Panc1 (cell line): ENCODE measurements around the gene QPCTL. TPM values are rescaled to one million over a fixed set of nuclear protein-coding genes. Genes with fewer than 3 reads are reported as not detected.

Experiments used
- ATAC-seq: fragments of 200-7000 bp; cut with Tn5 transposase; 2 replicates; pipeline ENCODE4 v1.9.1; 2020; ENCODE audit warnings: mild to moderate bottlenecking, moderate library complexity
- BruUV-seq: library from RNA; stranded (reverse); fragments of 400-500 nt; replicated peaks from 2 replicates; lab custom pipeline; 2021; lab: Mats Ljungman, UMichigan
- CTCF ChIA-PET: fragments of 300-600 bp; sonication (Branson Sonifier 250); formaldehyde crosslinking; loops from one replicate; lab custom pipeline; 2022; ENCODE audit warnings: antibody characterized with exemption; lab: Charles Lee
- POLR2A ChIA-PET: fragments of 300-600 bp; sonication (Branson Sonifier 250); formaldehyde crosslinking; loops from one replicate; lab custom pipeline; 2022; ENCODE audit warnings: antibody characterized with exemption; lab: Charles Lee
- DNase-seq: peaks from one replicate; pipeline ENCODE4 v3.0.0-alpha.2; 2010; ENCODE audit warnings: low read depth, low spot score
- H3K27ac ChIP-seq: 2 replicates; pipeline ENCODE4 v1.5.1; 2011; ENCODE audit warnings: mild to moderate bottlenecking, low read length, inconsistent platforms
- H3K27me3 ChIP-seq: fragments of 200-500 bp; sonication (Bioruptor generic); 2 replicates; pipeline ENCODE4 v1.6.0; 2014; ENCODE audit warnings: low read length, inconsistent platforms; ENCODE audit not compliant: control insufficient read depth, insufficient read depth
- H3K36me3 ChIP-seq: fragments of 200-500 bp; sonication (Bioruptor generic); 2 replicates; pipeline ENCODE4 v1.5.1; 2014; ENCODE audit warnings: inconsistent platforms, mild to moderate bottlenecking, low read length, moderate library complexity; ENCODE audit not compliant: control insufficient read depth, insufficient read depth
- H3K4me1 ChIP-seq: 2 replicates; pipeline ENCODE4 v1.5.1; 2011; ENCODE audit warnings: inconsistent platforms, mild to moderate bottlenecking, low read length, moderate library complexity; ENCODE audit not compliant: control insufficient read depth, insufficient read depth
- H3K4me3 ChIP-seq, 2 experiments: 2 replicates each; pipeline ENCODE4 v1.5.1; 2011 to 2012; ENCODE audit warnings: low read depth in 2 of 2, low read length in 2 of 2, mild to moderate bottlenecking in 2 of 2, inconsistent platforms in 1 of 2, moderate library complexity in 1 of 2
- H3K9me3 ChIP-seq: fragments of 200-500 bp; sonication (Bioruptor generic); 2 replicates; pipeline ENCODE4 v1.5.1; 2014; ENCODE audit warnings: low read depth, mild to moderate bottlenecking, inconsistent platforms, low read length, moderate library complexity; ENCODE audit not compliant: control insufficient read depth, insufficient read depth
- CTCF ChIP-seq: fragments of 450-650 bp; IDR thresholded peaks from 2 replicates; pipeline ENCODE4 v1.5.1; 2017; ENCODE audit warnings: mild to moderate bottlenecking
- POLR2AphosphoS5 ChIP-seq: IDR thresholded peaks from 2 replicates; pipeline ENCODE4 v1.6.1; 2012; ENCODE audit warnings: mild to moderate bottlenecking, low read depth, low read length, moderate library complexity
- SIN3A ChIP-seq: IDR thresholded peaks from 2 replicates; pipeline ENCODE4 v1.6.1; 2012; ENCODE audit warnings: low read depth, mild to moderate bottlenecking, low read length, moderate library complexity, borderline replicate concordance; ENCODE audit not compliant: insufficient read depth
- TCF7L2 ChIP-seq: IDR thresholded peaks from 2 replicates; pipeline ENCODE4 v1.6.1; 2011; ENCODE audit warnings: mild to moderate bottlenecking, low read depth, low read length, inconsistent platforms
- in situ Hi-C: cut with HindIII; loops from 2 replicates; pipeline ENCODE4 v1.10.0; 2016; ENCODE audit warnings: low sequenced_read_pairs, low pct_unique_long_range_greater_than_20kb
- intact Hi-C: fragments of 100-400 bp; cut with micrococcal nuclease; formaldehyde crosslinking; loops from one replicate; pipeline ENCODE4 v1.10.0; 2022; ENCODE audit not compliant: unreplicated experiment
- total RNA-seq: library from RNA; stranded (reverse); gene quantifications from one replicate; pipeline ENCODE4 v1.2.1, GENCODE V29; 2021; ENCODE audit not compliant: unreplicated experiment
- TF ChIP-seq, protein P1 (sequence below), 2 experiments: IDR thresholded peaks; 2 replicates each; pipeline ENCODE4 v1.6.1; 2011 to 2012; ENCODE audit warnings: low read depth in 2 of 2, control low read depth in 1 of 2, low read length in 1 of 2, mild to moderate bottlenecking in 1 of 2, moderate library complexity in 1 of 2; ENCODE audit not compliant: insufficient read depth in 1 of 2

QPCTL gene
- total RNA-seq, 1 experiment from 2014 or later: 19.4 TPM

GRCh38 chr19:45645631-45646344 lies 46.7 kb upstream of the QPCTL start:
- Histone ChIP-seq H3K36me3 (no peaks in the 10 kb centered on the region), H3K27me3 (no peaks in the 10 kb centered on the region), H3K9me3 (no peaks in the 10 kb centered on the region), H3K4me1 (peaks cover 5% of the 10 kb centered on the region; the same call in 1 of the 2 replicates), H3K4me3 (peak overlapping the region; percentile 50 to 67), H3K27ac (peak overlapping the region; percentile 54; the same call in 1 of the 2 replicates)
- intact Hi-C loops (no loop called here), in situ Hi-C loops (no loop called here)
- ATAC-seq (peak; percentile 78), DNase-seq (peak; percentile 59)
- CTCF ChIA-PET: interaction anchor here (0.5 kb wide), 1 partner anchor 141 kb away, joined by 5 read pairs; no protein-coding TSS in a partner anchor
- POLR2A ChIA-PET: interaction anchor here (0.5 to 1.7 kb wide), 4 partner anchors 32 to 150 kb away, joined by 3 to 18 read pairs (median 12); partner anchors contain the start of gene SNRPD2
- no TSS peak for BruUV-seq
- TF ChIP-seq CTCF: no peak
- no peak for TF ChIP-seq TCF7L2
- TF ChIP-seq, protein P1, sequence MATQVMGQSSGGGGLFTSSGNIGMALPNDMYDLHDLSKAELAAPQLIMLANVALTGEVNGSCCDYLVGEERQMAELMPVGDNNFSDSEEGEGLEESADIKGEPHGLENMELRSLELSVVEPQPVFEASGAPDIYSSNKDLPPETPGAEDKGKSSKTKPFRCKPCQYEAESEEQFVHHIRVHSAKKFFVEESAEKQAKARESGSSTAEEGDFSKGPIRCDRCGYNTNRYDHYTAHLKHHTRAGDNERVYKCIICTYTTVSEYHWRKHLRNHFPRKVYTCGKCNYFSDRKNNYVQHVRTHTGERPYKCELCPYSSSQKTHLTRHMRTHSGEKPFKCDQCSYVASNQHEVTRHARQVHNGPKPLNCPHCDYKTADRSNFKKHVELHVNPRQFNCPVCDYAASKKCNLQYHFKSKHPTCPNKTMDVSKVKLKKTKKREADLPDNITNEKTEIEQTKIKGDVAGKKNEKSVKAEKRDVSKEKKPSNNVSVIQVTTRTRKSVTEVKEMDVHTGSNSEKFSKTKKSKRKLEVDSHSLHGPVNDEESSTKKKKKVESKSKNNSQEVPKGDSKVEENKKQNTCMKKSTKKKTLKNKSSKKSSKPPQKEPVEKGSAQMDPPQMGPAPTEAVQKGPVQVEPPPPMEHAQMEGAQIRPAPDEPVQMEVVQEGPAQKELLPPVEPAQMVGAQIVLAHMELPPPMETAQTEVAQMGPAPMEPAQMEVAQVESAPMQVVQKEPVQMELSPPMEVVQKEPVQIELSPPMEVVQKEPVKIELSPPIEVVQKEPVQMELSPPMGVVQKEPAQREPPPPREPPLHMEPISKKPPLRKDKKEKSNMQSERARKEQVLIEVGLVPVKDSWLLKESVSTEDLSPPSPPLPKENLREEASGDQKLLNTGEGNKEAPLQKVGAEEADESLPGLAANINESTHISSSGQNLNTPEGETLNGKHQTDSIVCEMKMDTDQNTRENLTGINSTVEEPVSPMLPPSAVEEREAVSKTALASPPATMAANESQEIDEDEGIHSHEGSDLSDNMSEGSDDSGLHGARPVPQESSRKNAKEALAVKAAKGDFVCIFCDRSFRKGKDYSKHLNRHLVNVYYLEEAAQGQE (IDR thresholded peaks at IDR 0.05; ENCODE audit: insufficient read depth in 1 of 2, low read depth in 2 of 2, low read length in 1 of 2): 0 out of 4 replicates have a peak, but pooled peaks of 1 of the 2 experiments have one; percentile 20
- no peak for TF ChIP-seq SIN3A
- no peak for TF ChIP-seq POLR2AphosphoS5

GRCh38 chr19:45646345-45646698 lies 46.1 kb upstream of the QPCTL start:
- H3K27me3 ChIP-seq: no peaks in the 10 kb centered on the region
- POLR2A ChIA-PET: interaction anchor here (0.7 to 1.7 kb wide), 2 partner anchors 42 to 45 kb away, joined by 13 to 18 read pairs; partner anchors contain the start of gene SNRPD2
- peaks cover 5% of the 10 kb centered on the region; the same call in 1 of the 2 replicates for H3K4me1 ChIP-seq
- no TSS peak for BruUV-seq
- intact Hi-C loops: no loop called here
- ATAC-seq (no peak), DNase-seq (no peak)
- CTCF ChIA-PET: interaction anchor here (0.5 kb wide), 1 partner anchor 142 kb away, joined by 5 read pairs; no protein-coding TSS in a partner anchor
- TF ChIP-seq, protein P1 (IDR thresholded peaks at IDR 0.05; ENCODE audit: insufficient read depth in 1 of 2, low read depth in 2 of 2, low read length in 1 of 2): peak; percentile 53 to 76; a peak in 3 of 4 replicates
- TF ChIP-seq TCF7L2 (no peak), SIN3A (no peak)
- no peaks in the 10 kb centered on the region for H3K36me3 ChIP-seq
- H3K9me3 ChIP-seq: no peaks in the 10 kb centered on the region
- in situ Hi-C loops: no loop called here
- H3K4me3 ChIP-seq: peak overlapping the region; percentile 50 to 67
- peak overlapping the region; percentile 54 for H3K27ac ChIP-seq
